HG03460 (cell line): ENCODE results near the gene TUBB1.
"Not testable (repeated sequence)": the region's sequence is repeated elsewhere in the genome, so short reads cannot be mapped to it uniquely, and the experiment has no call there.

ENCODE experiments used
- ATAC-seq: cut with Tn5 transposase; IDR thresholded peaks from one replicate; pipeline ENCODE4 v1.9.1; 2021; ENCODE audit not compliant: unreplicated experiment

The TUBB1 gene

GRCh38 chr20:59005523-59006166, 13.6 kb upstream of the TUBB1 start:
- no peak for ATAC-seq

- no peak for ATAC-seq
These were observed 12.9 kb upstream of the TUBB1 start for GRCh38 chr20:59006167-59006863.

- ATAC-seq, result peak; percentile 18
These were observed 12.2 kb upstream of the TUBB1 start, which contains the start of gene CTSZ for GRCh38 chr20:59006864-59007664. CTSZ (minus strand) TSS chr20:59007254; CDS start chr20:59007128, 126 bp downstream.

GRCh38 chr20:59007665-59008511, 11.3 kb upstream of the TUBB1 start:
- peak; percentile 34 for ATAC-seq

GRCh38 chr20:59008715-59009336, 10.4 kb upstream of the TUBB1 start:
- ATAC-seq, result no peak

GRCh38 chr20:59010321-59010994, 8.8 kb upstream of the TUBB1 start:
- no peak for ATAC-seq

- ATAC-seq, result no peak
These were observed 8.0 kb upstream of the TUBB1 start for GRCh38 chr20:59010995-59011873.

GRCh38 chr20:59011874-59012157, 7.4 kb upstream of the TUBB1 start:
- ATAC-seq, result not testable (repeated sequence)

- ATAC-seq, result no peak
These were observed 5.9 kb upstream of the TUBB1 start for GRCh38 chr20:59013031-59013951.

GRCh38 chr20:59013959-59014608, 5.1 kb upstream of the TUBB1 start:
- no peak for ATAC-seq

GRCh38 chr20:59014680-59015389, 4.4 kb upstream of the TUBB1 start:
- no peak for ATAC-seq

GRCh38 chr20:59015411-59015810, 3.8 kb upstream of the TUBB1 start:
- ATAC-seq, result no peak

- ATAC-seq, result no peak
These were observed 3.2 kb upstream of the TUBB1 start for GRCh38 chr20:59015812-59016711.

- peak; percentile 54 for ATAC-seq
These were observed 2.3 kb upstream of the TUBB1 start for GRCh38 chr20:59016795-59017492.

GRCh38 chr20:59017493-59018231, 1.6 kb upstream of the TUBB1 start:
- ATAC-seq, result no peak
